ENCODE data around the gene S100A7.
"Not testable (repeated sequence)": the region's sequence is repeated elsewhere in the genome, so short reads cannot be mapped to it uniquely, and the experiment has no call there.

The S100A7 gene

DNA sequence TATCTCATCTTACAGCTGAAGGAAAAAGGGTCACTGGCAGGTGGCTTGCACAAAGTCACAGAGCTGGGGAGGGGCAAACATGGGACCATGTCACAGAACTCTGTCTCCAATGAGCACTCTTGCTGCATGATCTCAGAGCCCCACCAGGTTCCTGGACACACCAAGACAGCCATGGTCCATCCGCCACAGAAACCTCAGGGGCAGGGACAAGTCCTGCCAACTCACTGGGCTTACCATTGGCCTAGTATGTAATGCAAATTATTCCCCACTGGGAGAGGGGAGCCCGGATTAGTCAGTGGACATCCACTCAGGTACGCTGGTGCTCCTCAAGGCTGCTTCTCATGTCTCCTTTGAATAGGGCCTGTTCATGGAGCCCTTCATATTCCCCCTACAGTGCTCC lies 29.9 kb downstream of the S100A7 start:
- DNase-seq (ENCODE audit: low read depth): no peak

DNA sequence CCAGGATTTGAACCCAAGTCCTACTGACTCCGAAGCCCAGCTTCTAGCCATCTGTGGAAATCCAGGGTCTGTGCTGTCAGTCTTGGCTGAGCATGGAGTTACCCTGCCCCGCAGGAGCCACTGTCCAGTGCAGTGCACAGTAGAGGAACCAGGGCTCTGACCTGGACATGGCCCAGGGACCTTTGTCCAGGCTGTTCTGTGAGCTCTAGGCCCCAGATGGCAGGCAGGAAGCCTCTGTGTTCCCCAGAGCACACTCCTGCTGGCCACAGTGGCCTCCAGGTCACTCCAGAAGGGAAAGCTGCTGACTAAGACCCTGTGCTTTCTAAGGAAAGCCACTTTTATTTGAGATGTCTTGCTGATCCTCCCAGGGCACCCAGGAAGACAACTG lies 30.3 kb downstream of the S100A7 start:
- DNase-seq (ENCODE audit: low read depth): no peak

DNA sequence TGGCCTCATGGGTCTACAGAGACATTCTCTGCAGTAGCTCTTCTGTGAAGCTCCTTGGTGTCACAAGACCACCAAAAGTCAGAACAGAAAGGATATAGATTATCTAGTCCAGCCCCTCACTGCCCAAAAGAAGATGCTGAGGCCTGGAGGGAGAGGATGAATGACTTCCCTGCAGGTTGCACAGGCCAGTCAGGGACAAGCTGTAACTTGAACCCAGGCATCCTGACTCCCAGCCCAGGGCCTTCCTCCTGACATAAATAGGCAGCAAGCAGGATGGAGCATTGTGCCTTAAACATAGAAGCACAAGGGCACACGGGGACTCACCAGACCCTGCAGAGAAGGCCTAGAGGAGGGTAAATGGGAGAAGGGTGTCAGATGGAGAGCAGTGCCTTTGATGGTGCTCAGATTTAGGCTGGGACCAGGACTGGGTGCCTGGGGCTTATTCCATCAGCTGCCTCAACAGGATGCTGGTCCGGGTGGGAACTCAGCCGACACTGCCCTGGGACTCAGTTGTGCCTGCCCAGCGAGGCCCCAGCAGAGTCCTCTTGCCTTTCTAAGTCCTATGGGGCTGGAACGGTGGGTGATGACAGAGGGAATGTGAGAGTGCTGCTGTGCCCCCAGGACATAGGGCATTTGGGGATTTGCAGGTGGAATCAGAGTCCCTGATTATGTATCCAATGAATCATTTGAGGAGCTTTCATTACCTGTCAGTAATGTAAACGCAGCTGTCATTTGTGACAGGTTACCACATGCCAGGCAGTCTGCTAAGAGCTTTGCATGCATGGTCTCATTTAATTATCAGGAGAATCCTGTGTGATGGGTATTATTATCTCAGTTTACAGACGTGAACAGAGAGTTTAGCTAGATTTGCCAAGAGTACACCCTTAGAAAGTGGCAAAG lies 30.9 kb downstream of the S100A7 start:
- no peak for DNase-seq (ENCODE audit: low read depth)

DNA sequence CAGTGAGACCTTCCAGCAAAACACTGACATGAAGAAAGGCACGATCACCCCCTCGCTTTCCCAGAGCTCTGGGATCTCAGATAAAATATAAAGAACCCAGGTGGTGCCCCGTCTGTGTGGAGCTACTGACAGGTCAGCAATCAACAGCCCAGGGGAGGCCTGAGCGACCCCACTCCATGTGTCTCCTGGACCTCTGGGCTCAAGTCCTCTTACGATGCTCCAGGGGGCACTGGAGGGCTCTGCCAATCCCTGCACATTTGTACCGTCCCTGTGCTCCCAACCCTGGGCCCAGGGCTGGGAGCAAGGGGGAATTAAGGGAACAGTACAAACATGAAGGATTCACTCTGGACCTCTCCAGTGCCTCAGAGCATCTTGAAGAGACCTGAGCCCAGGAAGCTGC lies 31.7 kb downstream of the S100A7 start:
- no peak for DNase-seq (ENCODE audit: low read depth)

DNA sequence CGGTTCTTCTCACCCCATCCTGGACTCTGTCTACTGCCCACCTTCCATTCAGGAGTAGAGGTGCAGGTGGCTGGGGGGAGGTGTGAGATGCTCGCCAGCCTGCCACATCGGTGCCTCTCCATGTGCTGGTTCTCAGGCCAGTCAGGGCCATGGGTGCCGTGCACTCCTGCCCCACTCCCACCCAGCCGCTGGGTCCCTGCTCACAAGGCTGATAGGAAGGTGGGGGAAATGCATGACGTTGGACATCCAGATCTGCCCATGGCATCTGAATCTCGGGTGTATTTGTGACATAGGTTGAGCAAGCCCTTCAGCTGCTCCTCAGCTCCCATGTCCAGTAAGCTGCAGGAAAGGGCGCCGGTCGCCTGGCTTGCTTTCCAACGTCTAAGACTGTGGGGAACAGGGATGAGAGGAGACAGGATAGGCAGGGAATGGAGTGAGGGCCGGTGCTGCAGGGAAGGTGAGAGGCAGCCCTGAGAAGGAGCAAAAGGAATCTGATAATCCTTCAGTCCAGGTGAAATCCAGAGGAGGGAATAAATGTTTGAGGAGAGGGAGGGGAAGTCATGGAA lies 32.3 kb downstream of the S100A7 start:
- DNase-seq (ENCODE audit: low read depth): no peak

DNA sequence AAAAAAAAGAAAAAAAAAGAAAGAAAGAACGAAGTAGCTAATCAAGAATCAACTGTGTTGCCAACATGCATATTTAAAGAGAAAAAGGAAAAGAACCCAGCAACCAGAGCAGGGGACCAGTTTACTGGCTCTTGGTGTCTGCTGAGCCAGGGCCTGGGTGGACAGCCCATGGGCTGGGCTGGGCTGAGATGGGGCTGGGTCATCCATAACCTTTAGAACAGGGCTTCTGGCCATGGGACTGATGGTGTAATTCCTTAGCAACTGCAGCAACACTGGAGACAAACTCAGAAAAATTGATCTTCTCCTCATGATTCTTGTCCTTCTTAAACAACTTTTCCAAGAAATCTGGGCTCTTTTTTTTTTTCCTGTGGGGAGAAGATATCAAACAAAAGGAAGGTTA lies 33.6 kb downstream of the S100A7 start:
- DNase-seq (ENCODE audit: low read depth): no peak

DNA sequence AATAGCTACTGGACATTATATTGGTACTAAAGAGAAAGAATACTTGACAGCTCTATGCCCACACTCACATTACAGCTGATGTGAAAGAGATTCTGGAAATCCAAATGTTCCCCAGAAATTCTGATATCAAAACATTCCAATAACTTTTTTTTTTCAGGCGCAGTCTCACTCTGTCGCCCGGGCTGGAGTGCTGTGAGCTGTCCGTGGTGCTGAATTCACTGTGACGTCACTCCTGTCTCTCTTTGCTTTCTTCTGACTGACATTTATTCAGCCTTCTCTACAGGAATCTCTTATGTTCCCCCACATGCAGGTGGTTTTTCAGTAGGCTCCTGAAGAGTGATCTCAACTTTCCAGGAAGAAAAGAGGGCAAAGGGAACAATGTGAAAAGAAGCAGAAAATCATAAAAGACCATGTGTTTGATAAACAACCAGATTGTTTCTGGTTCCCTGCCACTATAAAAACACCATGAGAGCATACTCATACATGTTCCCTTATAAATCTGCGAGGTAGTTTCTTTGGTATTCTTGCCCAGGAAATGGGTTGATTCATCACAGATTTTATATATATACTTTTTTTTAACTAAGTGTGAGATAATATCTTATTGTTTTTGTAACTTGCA lies 37.9 kb downstream of the S100A7 start:
- peak; percentile 26 for DNase-seq (ENCODE audit: low read depth)

DNA sequence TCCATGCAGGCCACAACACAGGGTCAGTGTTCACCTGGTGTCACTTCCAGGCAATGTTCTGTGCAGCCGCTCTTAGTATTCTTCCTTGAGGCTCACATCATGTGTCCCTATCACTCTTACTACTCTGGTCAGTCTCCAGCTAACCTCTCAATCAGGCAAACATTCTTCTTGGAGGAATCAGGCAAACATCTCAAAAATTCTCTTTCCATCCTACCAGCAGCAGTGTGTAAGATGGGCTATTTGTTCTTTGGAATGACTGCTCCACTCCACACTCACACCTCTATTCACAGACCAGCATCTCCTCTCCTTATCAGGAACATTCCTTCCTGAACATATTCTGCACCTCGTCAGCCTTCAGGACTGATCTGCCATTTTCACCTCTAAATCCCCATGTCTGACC lies 40.1 kb downstream of the S100A7 start:
- no peak for DNase-seq (ENCODE audit: low read depth)

DNA sequence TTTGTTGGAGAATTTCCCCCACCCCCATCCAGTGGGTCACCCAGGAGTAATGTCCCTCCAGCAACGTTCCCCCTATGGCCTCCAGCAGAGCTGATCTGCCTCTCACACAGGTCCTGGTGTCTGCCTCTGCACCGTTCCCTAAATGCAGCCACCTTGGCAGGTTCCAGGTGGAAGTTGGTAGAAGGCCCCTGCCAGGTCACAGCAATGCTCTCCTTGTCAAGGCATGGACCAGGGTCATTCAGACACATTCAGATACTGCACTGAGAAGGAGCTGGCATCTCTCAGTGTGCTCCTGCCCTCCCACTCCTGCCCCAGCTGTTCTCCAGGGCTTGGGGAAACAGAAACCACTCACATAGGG lies 41.0 kb downstream of the S100A7 start:
- not testable (repeated sequence) for DNase-seq (ENCODE audit: low read depth)

DNA sequence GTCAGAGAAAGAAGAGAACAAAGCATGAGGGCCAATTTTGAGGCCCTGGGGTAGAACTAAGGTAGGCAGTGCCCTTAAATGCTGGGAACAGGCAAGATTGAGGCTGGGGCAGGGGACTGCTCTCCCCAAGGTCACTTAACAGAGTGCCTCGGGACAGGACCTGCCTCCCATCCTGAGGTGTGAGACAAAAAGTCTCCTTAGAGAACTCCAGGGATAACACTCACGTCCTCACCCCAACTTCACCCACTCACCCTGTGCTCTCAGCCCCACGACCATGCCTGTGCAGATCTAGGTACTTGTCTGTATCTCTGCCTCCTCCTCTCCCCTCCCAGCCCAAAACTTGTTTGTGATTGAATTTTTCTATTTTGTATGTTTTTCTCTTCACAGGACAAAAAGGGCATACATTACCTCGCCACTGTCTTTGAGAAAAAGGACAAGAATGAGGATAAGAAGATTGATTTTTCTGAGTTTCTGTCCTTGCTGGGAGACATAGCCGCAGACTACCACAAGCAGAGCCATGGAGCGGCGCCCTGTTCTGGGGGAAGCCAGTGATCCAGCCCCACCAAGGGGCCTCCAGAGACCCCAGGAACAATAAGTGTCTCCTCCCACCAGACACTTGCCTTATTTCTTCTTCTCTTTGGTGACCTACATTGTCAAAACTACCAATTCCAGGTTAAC lies 41.6 kb downstream of the S100A7 start:
- not testable (repeated sequence) for DNase-seq (ENCODE audit: low read depth)

DNA sequence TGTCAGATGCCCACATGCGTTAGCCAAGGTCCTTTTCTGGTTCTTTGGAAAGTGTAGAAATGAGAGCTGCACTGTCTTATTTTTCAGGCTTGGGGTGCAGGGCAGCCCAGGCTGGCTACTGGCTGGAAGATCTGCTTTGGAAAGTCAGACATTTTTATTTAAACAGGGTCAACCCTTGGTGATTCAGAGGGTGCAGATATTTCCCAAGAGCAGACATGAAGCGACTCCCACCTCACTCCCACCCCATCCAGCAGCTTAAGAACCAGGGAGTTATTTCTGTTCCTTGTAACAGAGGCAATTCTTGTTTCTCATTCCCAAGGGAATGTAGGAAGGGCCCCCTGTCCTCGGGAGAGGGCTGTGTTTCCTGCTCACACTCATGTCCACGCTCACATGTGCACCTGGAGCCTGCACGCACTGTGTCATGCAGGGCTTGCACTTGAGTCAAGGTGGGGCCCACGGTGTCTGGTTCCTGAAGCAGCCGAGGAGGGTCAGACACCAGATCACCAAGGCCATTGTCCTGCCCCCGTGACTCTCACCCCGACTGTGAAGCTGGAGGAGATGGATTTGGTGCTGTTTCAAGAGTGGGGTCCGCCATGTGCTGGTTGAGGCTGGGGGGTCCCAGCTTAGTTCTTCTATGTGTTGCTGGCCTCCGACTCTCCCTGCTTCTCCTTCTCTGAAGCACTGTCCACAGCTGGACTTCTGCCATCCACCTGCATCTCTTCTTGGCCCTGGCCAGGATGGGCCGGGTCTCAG lies 43.1 kb downstream of the S100A7 start:
- no peak for DNase-seq (ENCODE audit: low read depth)

DNA sequence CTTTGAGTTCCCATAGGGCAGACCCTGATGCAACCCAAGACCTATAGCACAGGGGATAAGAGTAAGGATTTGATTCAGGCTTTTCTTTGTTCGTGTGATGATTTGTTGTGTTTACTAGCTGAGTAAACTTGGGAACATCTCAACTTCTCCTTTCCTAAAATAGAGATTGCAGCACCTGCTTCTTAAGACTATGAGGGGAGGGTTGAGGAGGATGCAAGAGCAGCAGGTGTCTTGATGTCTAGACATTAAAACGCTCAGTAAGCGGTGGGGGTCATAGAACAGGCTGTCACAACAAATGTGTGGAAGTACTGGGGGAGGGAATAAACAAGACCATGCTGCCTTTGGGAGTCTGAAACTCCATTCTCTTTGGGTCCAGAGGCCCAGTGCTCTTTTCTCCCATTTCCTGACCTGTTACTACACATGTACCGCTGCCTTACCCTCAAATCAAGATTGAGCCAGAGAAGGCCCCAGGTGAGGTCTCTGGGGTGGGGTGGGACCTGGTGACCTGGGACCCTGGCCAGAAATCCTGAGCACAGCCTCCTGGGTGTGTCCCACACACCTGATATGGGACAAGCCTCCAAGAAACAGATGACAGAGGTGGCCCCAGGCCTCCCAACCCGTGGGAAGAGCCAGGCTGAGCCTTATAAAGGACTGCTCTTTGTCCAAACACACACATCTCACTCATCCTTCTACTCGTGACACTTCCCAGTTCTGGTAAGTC lies 44.4 kb downstream of the S100A7 start, which contains the start of gene S100A7A:
S100A7A (plus strand) TSS at position 671 of the 721 bp plus-strand sequence. CDS start 1,563 bp downstream, outside the sequence.
- no peak for DNase-seq (ENCODE audit: low read depth)

DNA sequence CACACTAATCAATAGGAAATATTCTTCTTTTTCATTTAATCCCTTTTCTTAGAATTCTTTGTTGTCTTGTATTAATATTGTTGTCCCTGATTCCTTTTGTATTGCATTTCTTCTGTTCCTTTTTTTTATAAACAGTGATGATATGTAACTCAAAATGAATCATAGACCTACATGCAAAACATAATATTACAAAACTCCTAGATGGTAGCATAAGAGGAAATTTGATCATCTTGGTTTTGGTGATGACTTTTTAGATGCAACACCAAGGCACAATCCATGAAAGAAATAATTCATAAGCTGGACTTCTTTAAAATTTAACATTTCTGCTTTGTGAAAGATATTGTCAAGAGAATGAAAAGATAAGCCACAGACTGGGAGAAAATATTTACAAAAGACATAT lies 46.5 kb downstream of the S100A7 start:
- not testable (repeated sequence) for DNase-seq (ENCODE audit: low read depth)

Measured in fibroblast of the conjunctiva (primary cell).